Neural progenitor cell (in vitro differentiated cells): ENCODE data around the gene AIDA.

Experiments
- EZH2 ChIP-seq: fragments of 200-600 bp; sonication (generic); IDR thresholded peaks from 2 replicates; pipeline ENCODE4 v1.6.1; 2017; ENCODE audit warnings: antibody characterized with exemption, mild to moderate bottlenecking, moderate library complexity
- TF ChIP-seq, protein P1 (sequence below): fragments of 200-600 bp; sonication (generic); IDR thresholded peaks from 2 replicates; pipeline ENCODE4 v1.5.1; 2017; ENCODE audit warnings: antibody characterized with exemption, mild to moderate bottlenecking

DNA sequence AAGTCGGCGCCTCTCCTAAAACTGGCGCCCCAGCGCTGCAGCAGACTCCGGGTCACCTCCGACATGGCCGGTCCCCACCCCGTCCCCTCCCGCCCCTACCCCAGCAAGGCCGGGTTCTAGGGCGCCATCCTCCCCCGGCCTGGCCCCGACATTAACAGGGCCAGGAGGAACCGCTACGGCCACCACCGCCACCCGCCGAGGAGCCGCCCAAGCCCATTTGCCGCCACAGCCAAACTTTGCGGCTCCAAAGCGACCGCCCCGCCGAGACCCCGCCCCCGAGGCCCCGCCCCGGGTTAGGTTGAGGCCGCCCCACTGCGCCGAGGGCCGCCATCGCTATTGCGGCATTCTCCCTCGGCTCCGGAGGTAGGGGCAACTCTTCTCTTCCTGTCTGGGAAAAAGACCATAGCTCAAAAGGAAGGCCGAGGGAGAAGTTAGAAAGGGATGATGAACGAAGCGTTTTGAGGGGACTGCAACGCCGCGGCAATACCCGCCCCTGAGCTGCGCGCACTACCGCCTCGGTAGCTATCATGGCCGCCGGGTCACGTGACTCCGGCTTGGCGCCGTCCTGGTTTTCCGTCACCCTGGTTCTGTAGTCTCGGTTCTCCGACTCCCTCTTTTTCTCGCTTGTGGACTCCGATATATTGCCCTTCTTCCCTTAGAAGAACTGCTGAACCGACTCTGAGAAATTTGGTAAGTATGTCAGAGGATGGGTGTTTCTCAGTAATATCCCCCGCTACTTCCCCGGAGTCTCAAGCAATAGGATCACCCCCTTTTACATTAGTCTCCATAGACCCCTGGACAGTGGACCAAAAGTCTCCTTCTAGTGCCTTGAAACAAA, at the start of gene AIDA, which contains the start of gene BROX:
- TF ChIP-seq, protein P1, sequence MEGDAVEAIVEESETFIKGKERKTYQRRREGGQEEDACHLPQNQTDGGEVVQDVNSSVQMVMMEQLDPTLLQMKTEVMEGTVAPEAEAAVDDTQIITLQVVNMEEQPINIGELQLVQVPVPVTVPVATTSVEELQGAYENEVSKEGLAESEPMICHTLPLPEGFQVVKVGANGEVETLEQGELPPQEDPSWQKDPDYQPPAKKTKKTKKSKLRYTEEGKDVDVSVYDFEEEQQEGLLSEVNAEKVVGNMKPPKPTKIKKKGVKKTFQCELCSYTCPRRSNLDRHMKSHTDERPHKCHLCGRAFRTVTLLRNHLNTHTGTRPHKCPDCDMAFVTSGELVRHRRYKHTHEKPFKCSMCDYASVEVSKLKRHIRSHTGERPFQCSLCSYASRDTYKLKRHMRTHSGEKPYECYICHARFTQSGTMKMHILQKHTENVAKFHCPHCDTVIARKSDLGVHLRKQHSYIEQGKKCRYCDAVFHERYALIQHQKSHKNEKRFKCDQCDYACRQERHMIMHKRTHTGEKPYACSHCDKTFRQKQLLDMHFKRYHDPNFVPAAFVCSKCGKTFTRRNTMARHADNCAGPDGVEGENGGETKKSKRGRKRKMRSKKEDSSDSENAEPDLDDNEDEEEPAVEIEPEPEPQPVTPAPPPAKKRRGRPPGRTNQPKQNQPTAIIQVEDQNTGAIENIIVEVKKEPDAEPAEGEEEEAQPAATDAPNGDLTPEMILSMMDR, result no peak
- no peak for TF ChIP-seq EZH2
